Measurements from ENCODE around the gene GREB1.

The GREB1 gene

DNA sequence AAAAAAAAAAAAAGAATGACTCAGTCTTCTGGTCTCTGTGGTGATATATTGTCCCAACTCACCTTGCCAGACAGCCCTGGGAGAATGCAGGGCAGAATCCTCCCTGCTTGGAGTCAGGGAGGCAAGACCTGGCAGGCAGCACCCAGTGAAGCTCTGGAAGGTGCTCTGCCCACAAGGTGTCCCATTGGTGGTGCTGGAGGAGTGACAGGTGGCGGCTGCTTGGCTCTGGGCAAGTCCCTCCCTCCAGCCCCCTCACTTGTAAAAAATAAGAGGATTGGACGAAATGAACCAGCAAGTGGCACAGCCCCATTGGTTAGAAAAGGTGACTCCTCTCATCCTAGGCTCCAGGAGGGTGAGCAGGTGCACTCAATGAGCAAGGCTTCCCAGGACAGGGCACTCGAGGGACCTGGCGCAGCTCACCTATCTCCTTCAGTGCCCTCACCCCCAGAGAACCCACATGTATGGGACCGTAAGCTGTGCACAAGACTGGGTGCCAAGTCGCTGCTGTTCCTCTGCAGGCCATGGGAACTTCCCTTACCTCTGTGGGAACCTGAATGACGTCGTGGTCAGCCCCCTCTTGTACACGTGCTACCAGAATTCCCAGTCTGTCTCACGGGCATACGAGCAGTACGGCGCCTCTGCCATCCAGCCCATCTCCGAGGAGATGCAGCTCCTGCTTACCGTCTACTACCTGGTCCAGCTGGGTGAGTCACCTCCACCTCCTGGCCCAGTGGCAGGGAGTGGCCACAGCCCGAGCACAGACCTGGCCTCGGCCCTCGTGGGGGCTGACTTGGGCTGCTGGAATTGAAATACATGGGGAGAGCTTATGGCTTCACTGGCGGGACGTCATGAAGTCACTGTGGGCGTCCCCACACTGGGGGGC is 54.6 kb downstream of the GREB1 start:
- Histone ChIP-seq H3K4me2 (ENCODE audit: low read length) (no peak overlapping the region), H3K27me3 (ENCODE audit: control insufficient read depth, insufficient read depth, low read length) (peaks cover 29% of the 10 kb centered on the region), H3K9me3 (replicated peaks; ENCODE audit: low read length) (no peaks in the 10 kb centered on the region), H3K36me3 (ENCODE audit: insufficient read depth, low read length) (no peaks in the 10 kb centered on the region), H3K9ac (ENCODE audit: low read depth, low read length) (no peak overlapping the region), H3K4me3 (ENCODE audit: low read length) (no peak overlapping the region), H3K4me1 (ENCODE audit: control insufficient read depth, insufficient read depth, low read length) (peaks cover 4% of the 10 kb centered on the region)

- Histone ChIP-seq H3K4me2 (ENCODE audit: low read length) (no peak overlapping the region), H3K4me1 (ENCODE audit: control insufficient read depth, insufficient read depth, low read length) (no peaks in the 10 kb centered on the region), H3K4me3 (ENCODE audit: low read length) (no peak overlapping the region), H3K9me3 (replicated peaks; ENCODE audit: low read length) (no peaks in the 10 kb centered on the region), H3K9ac (ENCODE audit: low read depth, low read length) (no peak overlapping the region), H3K27me3 (ENCODE audit: control insufficient read depth, insufficient read depth, low read length) (peaks cover 29% of the 10 kb centered on the region), H3K36me3 (ENCODE audit: insufficient read depth, low read length) (no peaks in the 10 kb centered on the region)
Measured at GRCh38 chr2:11589316-11589940, 55.6 kb downstream of the GREB1 start.

DNA sequence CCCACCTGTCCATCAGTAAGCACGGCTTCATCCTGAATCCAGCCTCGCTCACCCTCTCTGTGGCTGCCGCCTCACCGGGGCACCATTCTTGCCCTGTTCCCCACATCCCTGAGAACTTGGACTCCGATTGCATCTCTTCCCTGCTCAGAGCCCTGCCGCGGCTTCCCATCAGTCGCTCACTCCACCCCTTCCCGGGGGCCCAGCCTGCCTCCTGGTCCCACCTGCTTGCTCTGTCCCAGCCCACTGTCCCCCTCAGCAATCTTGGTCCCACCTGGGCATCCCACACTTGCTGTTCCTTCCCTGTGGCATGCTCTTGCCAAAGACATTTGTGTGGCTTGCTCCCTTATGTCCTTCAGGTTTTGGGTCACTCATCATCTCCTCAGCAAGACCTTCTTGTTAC is 56.3 kb downstream of the GREB1 start:
- Histone ChIP-seq H3K27me3 (ENCODE audit: control insufficient read depth, insufficient read depth, low read length) (peaks cover 29% of the 10 kb centered on the region), H3K9me3 (replicated peaks; ENCODE audit: low read length) (no peaks in the 10 kb centered on the region), H3K4me3 (ENCODE audit: low read length) (no peak overlapping the region)

DNA sequence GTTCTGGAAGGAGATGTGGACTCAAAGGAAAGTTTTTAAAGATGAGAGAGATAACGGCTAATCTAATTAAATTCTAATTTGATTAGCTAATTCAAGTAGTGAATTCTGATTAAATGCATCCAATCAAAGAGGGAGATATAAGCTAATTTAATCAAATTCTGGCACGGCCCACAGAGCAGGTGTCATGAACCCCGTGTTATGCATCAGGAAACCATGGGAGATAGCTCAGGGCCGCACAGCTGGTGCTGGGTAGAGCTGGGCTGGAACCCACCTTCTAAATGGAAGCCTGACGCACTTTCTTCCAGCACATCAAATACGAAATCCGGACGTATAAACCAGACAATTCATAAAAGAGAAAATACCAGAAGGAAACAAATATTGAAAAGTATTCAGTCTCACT is 57.2 kb downstream of the GREB1 start:
- Histone ChIP-seq H3K4me1 (ENCODE audit: control insufficient read depth, insufficient read depth, low read length) (no peaks in the 10 kb centered on the region), H3K9me3 (replicated peaks; ENCODE audit: low read length) (no peaks in the 10 kb centered on the region), H3K36me3 (ENCODE audit: insufficient read depth, low read length) (no peaks in the 10 kb centered on the region), H3K27me3 (ENCODE audit: control insufficient read depth, insufficient read depth, low read length) (peaks cover 22% of the 10 kb centered on the region), H3K4me3 (ENCODE audit: low read length) (no peak overlapping the region), H3K4me2 (ENCODE audit: low read length) (no peak overlapping the region), H3K9ac (ENCODE audit: low read depth, low read length) (no peak overlapping the region)

More for the DNA sequence above, 56.3 kb downstream of the GREB1 start:
- no peak overlapping the region for H3K4me2 ChIP-seq (ENCODE audit: low read length)
- H3K36me3 ChIP-seq (ENCODE audit: insufficient read depth, low read length), result no peaks in the 10 kb centered on the region
- no peaks in the 10 kb centered on the region for H3K4me1 ChIP-seq (ENCODE audit: control insufficient read depth, insufficient read depth, low read length)
- H3K9ac ChIP-seq (ENCODE audit: low read depth, low read length), result no peak overlapping the region

DNA sequence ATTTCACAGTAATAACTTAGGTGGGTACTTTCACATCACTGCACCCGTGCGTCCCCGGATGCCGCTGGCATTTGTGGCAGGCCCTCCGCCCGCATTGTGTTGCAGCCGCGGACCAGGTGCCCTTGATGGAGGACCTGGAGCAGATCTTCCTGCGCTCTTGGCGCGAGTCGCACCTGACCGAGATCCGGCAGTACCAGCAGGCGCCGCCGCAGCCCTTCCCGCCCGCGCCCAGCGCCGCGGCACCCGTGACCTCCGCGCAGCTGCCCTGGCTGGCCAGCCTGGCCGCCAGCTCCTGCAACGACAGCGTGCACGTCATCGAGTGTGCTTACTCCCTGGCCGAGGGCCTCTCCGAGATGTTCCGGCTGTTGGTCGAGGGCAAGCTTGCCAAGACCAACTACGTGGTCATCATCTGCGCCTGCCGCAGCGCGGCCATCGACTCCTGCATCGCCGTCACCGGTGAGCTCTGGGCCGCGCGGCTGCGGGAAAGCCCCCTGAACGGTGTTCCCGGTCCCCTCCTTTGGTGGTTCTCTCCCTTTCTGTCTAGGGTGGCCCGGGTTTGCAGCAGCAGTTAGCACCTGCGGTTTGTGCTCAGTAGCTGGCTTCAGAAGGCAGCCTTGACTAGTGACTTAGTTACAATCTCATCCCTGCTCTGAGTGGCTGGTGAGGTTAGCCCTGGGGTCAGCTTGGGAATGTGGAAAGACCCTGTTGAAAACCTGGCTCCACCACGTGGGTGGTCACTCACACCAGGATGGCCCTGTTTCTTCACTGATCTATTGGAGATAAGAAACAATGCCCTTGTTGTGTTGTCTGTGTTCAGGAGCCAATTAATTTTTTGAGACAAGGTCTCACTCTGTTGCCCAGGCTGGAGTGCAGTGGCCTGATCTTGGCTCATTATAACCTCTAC is 59.1 kb downstream of the GREB1 start:
- Histone ChIP-seq H3K4me2 (ENCODE audit: low read length) (no peak overlapping the region), H3K9ac (ENCODE audit: low read depth, low read length) (no peak overlapping the region), H3K27me3 (ENCODE audit: control insufficient read depth, insufficient read depth, low read length) (peaks cover 29% of the 10 kb centered on the region), H3K36me3 (ENCODE audit: insufficient read depth, low read length) (no peaks in the 10 kb centered on the region), H3K4me1 (ENCODE audit: control insufficient read depth, insufficient read depth, low read length) (no peaks in the 10 kb centered on the region), H3K4me3 (ENCODE audit: low read length) (no peak overlapping the region), H3K9me3 (replicated peaks; ENCODE audit: low read length) (no peaks in the 10 kb centered on the region)

GRCh38 chr2:11596801-11597200 is 63.0 kb downstream of the GREB1 start:
- H3K4me3 ChIP-seq (ENCODE audit: low read length), result no peak overlapping the region
- H3K4me2 ChIP-seq (ENCODE audit: low read length), result no peak overlapping the region
- H3K27me3 ChIP-seq (ENCODE audit: control insufficient read depth, insufficient read depth, low read length), result peaks cover 25% of the 10 kb centered on the region
- H3K36me3 ChIP-seq (ENCODE audit: insufficient read depth, low read length), result no peaks in the 10 kb centered on the region
- no peaks in the 10 kb centered on the region for H3K9me3 ChIP-seq (replicated peaks; ENCODE audit: low read length)
- no peak overlapping the region for H3K9ac ChIP-seq (ENCODE audit: low read depth, low read length)
- no peaks in the 10 kb centered on the region for H3K4me1 ChIP-seq (ENCODE audit: control insufficient read depth, insufficient read depth, low read length)

DNA sequence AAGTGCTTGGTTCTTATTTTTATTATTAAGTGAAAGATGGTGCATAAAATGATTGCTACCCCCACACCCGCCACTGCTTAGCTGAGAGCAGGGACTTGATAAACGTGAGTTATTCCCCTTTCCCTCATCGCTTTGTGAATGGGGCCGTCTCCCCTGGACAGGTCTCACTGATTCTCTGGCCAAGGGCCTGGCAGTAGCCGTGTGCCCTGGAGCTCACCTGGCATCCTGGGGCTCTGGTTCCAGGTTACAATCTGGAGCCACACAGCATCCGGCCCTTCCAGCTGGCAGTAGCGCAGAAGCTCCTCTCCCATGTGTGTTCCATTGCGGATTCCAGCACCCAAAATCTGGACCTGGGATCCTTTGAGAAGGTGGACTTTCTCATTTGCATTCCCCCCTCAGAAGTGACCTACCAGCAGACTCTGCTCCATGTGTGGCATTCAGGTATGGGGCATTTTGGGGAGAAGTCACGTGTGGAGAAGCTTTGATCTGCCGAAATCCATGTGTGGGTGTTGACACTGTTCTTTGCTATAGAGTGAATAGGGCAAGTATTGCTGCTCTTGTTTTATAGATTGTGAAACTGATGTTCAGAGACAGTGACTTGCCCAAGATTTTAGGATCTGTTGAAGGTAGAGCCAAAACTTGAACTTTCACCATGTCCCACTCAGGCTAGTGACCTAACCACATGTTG is 63.8 kb downstream of the GREB1 start:
- Histone ChIP-seq H3K27me3 (ENCODE audit: control insufficient read depth, insufficient read depth, low read length) (peaks cover 30% of the 10 kb centered on the region), H3K4me2 (ENCODE audit: low read length) (no peak overlapping the region), H3K36me3 (ENCODE audit: insufficient read depth, low read length) (no peaks in the 10 kb centered on the region), H3K4me3 (ENCODE audit: low read length) (no peak overlapping the region), H3K4me1 (ENCODE audit: control insufficient read depth, insufficient read depth, low read length) (no peaks in the 10 kb centered on the region), H3K9ac (ENCODE audit: low read depth, low read length) (no peak overlapping the region), H3K9me3 (replicated peaks; ENCODE audit: low read length) (no peaks in the 10 kb centered on the region)

DNA sequence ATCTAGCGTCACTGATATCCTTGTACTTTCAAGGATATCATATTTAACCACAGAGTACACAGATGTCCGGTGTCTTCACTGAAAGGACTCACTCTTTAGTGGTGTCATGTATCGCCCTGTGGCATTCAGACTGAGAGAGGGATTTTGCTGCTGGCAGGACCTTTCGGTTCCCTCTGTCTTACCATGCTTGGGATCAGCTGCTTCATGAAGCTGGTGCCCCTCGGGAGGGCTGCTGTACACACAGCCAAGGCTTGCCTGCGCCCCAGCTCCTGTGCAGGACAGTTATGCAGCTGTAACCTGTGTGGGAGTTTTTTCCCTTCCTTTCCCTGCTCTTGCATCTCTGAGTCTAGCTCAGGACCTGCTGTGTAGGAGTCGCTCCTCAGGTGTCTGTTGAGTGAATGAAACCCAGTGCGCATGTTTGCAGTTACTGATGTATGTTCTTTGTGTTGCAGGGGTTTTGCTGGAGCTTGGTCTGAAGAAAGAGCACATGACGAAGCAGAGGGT is 64.4 kb downstream of the GREB1 start:
- Histone ChIP-seq H3K9me3 (replicated peaks; ENCODE audit: low read length) (no peaks in the 10 kb centered on the region), H3K4me1 (ENCODE audit: control insufficient read depth, insufficient read depth, low read length) (no peaks in the 10 kb centered on the region), H3K27me3 (ENCODE audit: control insufficient read depth, insufficient read depth, low read length) (peaks cover 31% of the 10 kb centered on the region), H3K9ac (ENCODE audit: low read depth, low read length) (no peak overlapping the region), H3K36me3 (ENCODE audit: insufficient read depth, low read length) (no peaks in the 10 kb centered on the region), H3K4me2 (ENCODE audit: low read length) (no peak overlapping the region), H3K4me3 (ENCODE audit: low read length) (no peak overlapping the region)

DNA sequence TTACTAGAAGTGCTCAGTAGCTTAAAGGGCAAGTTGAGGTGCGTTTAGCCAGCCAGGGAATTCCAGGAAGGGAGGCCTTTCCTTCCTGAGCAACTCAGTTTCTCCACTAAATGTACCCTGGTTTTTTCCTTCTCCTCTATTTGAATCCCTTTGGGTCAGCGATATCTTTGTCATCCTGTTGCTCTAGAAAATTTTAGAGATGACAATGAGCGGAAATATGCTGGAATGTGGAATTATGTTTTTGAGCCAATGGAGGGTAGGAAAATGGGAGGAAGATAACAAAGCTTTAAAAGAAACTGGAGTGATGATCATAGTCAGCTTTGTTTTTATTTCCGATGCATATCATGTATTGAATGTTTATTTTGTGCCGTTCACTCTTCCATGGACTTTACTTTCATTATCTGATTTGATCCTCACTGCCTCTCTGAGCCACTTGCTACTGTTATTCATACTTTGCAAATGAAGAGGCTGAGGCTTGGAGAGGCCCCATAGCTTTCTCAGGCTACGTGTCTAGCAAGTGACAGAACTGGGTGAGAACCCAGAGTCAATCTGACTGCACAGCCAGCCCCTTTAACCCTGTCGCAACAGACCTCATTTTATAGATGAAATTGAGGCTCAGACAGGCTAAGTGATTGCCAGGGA is 68.8 kb downstream of the GREB1 start:
- H3K36me3 ChIP-seq (ENCODE audit: insufficient read depth, low read length), result no peaks in the 10 kb centered on the region
- H3K9me3 ChIP-seq (replicated peaks; ENCODE audit: low read length), result no peaks in the 10 kb centered on the region
- H3K9ac ChIP-seq (ENCODE audit: low read depth, low read length), result no peak overlapping the region
- no peaks in the 10 kb centered on the region for H3K4me1 ChIP-seq (ENCODE audit: control insufficient read depth, insufficient read depth, low read length)
- no peak overlapping the region for H3K4me2 ChIP-seq (ENCODE audit: low read length)
- H3K4me3 ChIP-seq (ENCODE audit: low read length), result no peak overlapping the region
- H3K27me3 ChIP-seq (ENCODE audit: control insufficient read depth, insufficient read depth, low read length), result peaks cover 45% of the 10 kb centered on the region

GRCh38 chr2:11610624-11611242 is 76.9 kb downstream of the GREB1 start:
- no peaks in the 10 kb centered on the region for H3K36me3 ChIP-seq (ENCODE audit: insufficient read depth, low read length)
- no peak overlapping the region for H3K9ac ChIP-seq (ENCODE audit: low read depth, low read length)
- H3K4me2 ChIP-seq (ENCODE audit: low read length), result no peak overlapping the region
- H3K4me1 ChIP-seq (ENCODE audit: control insufficient read depth, insufficient read depth, low read length), result no peaks in the 10 kb centered on the region
- peaks cover 15% of the 10 kb centered on the region for H3K27me3 ChIP-seq (ENCODE audit: control insufficient read depth, insufficient read depth, low read length)
- no peak overlapping the region for H3K4me3 ChIP-seq (ENCODE audit: low read length)
- no peaks in the 10 kb centered on the region for H3K9me3 ChIP-seq (replicated peaks; ENCODE audit: low read length)

Measured in skeletal muscle satellite cell (primary cell).